IPS DF 6.9 (cell line): ENCODE results near the gene WDHD1.
"Not testable (repeated sequence)": the region's sequence is repeated elsewhere in the genome, so short reads cannot be mapped to it uniquely, and the experiment has no call there.

ENCODE experiments used
- DNase-seq: peaks from one replicate; pipeline ENCODE4 v3.0.0-alpha.2; 2013; ENCODE audit warnings: low read depth, low spot score
- H3K27ac ChIP-seq: one replicate; pipeline ENCODE4 v1.5.1; 2013; ENCODE audit warnings: low read length, control low read depth
- H3K27me3 ChIP-seq: 2 replicates; pipeline ENCODE4 v1.6.1; 2013; ENCODE audit warnings: mild to moderate bottlenecking, low read length; ENCODE audit not compliant: control insufficient read depth, insufficient read depth
- H3K36me3 ChIP-seq: 2 replicates; pipeline ENCODE4 v1.6.1; 2013; ENCODE audit warnings: low read length; ENCODE audit not compliant: control insufficient read depth, insufficient read depth
- H3K4me1 ChIP-seq: 2 replicates; pipeline ENCODE4 v1.6.1; 2013; ENCODE audit warnings: low read length; ENCODE audit not compliant: control insufficient read depth, insufficient read depth
- H3K4me3 ChIP-seq: 2 replicates; pipeline ENCODE4 v1.5.1; 2013; ENCODE audit warnings: mild to moderate bottlenecking, low read length
- H3K9me3 ChIP-seq: 2 replicates; pipeline ENCODE4 v1.6.1; 2013; ENCODE audit warnings: low read length, inconsistent platforms; ENCODE audit not compliant: control insufficient read depth, insufficient read depth
- WGBS: extraction: QIAGEN DNeasy Blood & Tissue Kit; methylation state at CpG from one replicate; pipeline ENCODE4 v1.1.7; 2013; ENCODE audit warnings: mixed read lengths, missing lambda C conversion rate; ENCODE audit not compliant: insufficient read length, insufficient coverage; 5-methylcytosine and 5-hydroxymethylcytosine counted together

The WDHD1 gene

GRCh38 chr14:54931598-54932340 is 95.1 kb downstream of the WDHD1 start:
- Histone ChIP-seq H3K4me1 (no peaks in the 10 kb centered on the region), H3K27ac (no peak overlapping the region), H3K36me3 (no peaks in the 10 kb centered on the region), H3K9me3 (no peaks in the 10 kb centered on the region), H3K4me3 (no peak overlapping the region), H3K27me3 (no peaks in the 10 kb centered on the region)
- DNase-seq, result no peak
- WGBS, result no CpG with 5 or more reads among the region's 3 CpGs

DNA sequence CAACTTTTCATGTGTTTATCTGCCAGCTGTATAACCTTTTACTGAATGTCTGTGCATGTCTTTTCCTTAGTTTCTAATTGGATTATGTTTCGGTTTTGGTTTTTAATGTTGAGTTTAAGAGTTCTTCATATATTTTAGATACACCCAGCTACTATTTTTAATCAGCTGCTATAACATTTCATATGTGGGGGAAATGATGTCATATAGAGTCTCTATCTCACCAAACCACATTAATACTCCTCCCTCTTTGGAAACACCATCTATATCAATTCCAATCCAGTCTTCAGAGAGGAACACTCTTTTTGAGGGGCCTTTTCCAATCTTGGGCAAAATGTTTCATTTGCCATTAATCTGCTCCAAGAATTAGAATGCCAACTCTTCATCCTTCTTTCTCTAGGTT is 95.8 kb downstream of the WDHD1 start:
- no CpG with 5 or more reads among the region's 1 CpG for WGBS
- Histone ChIP-seq H3K4me3 (no peak overlapping the region), H3K27me3 (no peaks in the 10 kb centered on the region), H3K4me1 (no peaks in the 10 kb centered on the region), H3K9me3 (no peaks in the 10 kb centered on the region), H3K36me3 (no peaks in the 10 kb centered on the region), H3K27ac (no peak overlapping the region)
- no peak for DNase-seq

- Histone ChIP-seq H3K4me3 (no peak overlapping the region), H3K4me1 (no peaks in the 10 kb centered on the region), H3K27me3 (no peaks in the 10 kb centered on the region), H3K36me3 (no peaks in the 10 kb centered on the region), H3K9me3 (no peaks in the 10 kb centered on the region), H3K27ac (no peak overlapping the region)
- DNase-seq, result no peak
These were observed 97.3 kb downstream of the WDHD1 start for GRCh38 chr14:54929556-54929955.

GRCh38 chr14:54928216-54928615 is 98.7 kb downstream of the WDHD1 start:
- Histone ChIP-seq H3K4me1 (no peaks in the 10 kb centered on the region), H3K27me3 (no peaks in the 10 kb centered on the region), H3K9me3 (no peaks in the 10 kb centered on the region), H3K27ac (no peak overlapping the region), H3K36me3 (no peaks in the 10 kb centered on the region), H3K4me3 (no peak overlapping the region)
- no peak for DNase-seq

DNA sequence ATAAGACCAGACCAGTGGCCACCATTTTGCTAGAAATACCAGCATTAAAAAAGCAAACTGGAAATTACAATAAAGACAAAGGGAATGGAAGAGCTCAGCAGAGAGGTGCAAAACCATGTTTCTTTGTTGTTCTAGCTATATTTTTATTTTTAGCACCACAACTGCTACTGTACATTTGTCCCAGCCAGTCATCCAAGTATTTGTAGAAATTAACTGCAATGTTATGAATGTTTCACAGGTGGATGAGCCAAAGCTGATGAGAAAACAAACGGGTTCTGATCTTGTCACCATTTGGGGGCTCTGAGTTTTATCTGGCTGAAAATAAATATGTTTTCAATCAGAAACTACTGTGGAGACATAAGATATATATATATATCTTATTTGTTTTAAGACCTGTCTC is 99.3 kb downstream of the WDHD1 start:
- no peaks in the 10 kb centered on the region for H3K9me3 ChIP-seq
- no peaks in the 10 kb centered on the region for H3K36me3 ChIP-seq
- no peaks in the 10 kb centered on the region for H3K27me3 ChIP-seq
- WGBS, result no CpG with 5 or more reads among the region's 1 CpG
- H3K4me3 ChIP-seq, result no peak overlapping the region
- no peak overlapping the region for H3K27ac ChIP-seq
- no peak for DNase-seq
- no peaks in the 10 kb centered on the region for H3K4me1 ChIP-seq

- not testable (repeated sequence) for DNase-seq, H3K4me3 ChIP-seq, H3K27ac ChIP-seq, H3K9me3 ChIP-seq, H3K27me3 ChIP-seq, H3K36me3 ChIP-seq, H3K4me1 ChIP-seq
- WGBS, result no CpG with 5 or more reads among the region's 5 CpGs
These were observed 100.3 kb downstream of the WDHD1 start for GRCh38 chr14:54926570-54926969.

DNA sequence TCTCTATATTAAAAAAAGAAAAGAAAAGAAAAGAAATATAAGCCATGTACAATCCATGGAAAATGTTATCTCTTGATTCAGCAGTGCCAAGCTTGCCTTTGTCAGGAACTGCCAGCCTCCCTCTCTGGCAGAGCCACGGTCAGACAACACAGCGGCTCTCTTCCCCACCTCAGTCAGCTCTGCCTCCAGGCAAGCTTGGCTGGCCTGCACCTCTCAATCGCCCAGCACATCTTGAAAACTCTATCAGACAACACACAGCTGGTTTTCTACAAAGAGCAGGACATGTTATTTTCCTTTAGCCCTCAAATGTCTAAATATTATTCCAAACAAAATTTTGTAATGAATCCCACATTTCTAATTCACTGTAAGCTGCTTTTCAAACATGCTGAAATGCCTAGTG is 104.3 kb downstream of the WDHD1 start:
- Histone ChIP-seq H3K27ac (no peak overlapping the region), H3K36me3 (no peaks in the 10 kb centered on the region), H3K4me1 (no peaks in the 10 kb centered on the region), H3K27me3 (no peaks in the 10 kb centered on the region), H3K9me3 (no peaks in the 10 kb centered on the region), H3K4me3 (no peak overlapping the region)
- no CpG with 5 or more reads among the region's 3 CpGs for WGBS
- no peak for DNase-seq

DNA sequence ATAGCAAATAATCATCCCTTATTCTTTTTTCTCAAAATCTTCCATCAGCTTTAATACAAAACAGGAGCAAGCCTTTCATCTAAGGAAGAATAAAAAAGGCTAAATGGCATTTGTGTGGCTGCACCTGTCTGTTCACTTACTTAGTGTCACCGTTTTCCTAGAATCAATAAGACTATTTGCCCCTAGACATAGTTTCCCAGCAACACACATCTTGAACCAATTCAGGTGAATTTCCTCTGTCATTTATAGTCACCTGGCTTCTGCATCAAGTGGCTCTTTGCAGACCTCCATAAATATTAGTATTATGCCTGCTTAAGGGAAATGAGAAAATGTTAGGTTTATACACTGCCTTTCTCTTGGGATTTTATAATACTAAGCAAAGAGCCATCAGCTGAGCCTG is 106.8 kb downstream of the WDHD1 start:
- H3K4me1 ChIP-seq, result no peaks in the 10 kb centered on the region
- no peaks in the 10 kb centered on the region for H3K9me3 ChIP-seq
- H3K27me3 ChIP-seq, result no peaks in the 10 kb centered on the region
- WGBS, result no CpG with 5 or more reads among the region's 1 CpG
- DNase-seq, result no peak
- H3K4me3 ChIP-seq, result no peak overlapping the region
- H3K36me3 ChIP-seq, result no peaks in the 10 kb centered on the region
- H3K27ac ChIP-seq, result no peak overlapping the region

DNA sequence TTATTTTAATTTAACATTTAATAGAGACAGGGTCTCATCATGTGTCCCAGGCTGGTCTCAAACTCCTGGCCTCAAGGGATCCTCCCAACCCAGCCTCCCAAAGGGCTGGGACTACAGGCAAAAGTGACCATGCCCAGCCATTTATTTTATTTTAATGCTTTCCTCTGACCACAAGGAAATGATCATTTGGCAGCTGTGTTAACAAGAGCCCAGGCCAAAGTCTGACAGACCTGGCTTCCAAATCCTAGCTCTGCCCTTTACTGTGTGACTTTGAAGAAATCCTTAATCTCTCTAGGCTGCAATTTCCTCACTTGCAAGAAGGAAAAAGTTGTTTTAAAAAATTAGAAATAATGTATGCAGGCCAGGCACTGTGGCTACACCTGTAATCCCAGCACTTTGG is 107.6 kb downstream of the WDHD1 start:
- no peaks in the 10 kb centered on the region for H3K27me3 ChIP-seq
- H3K27ac ChIP-seq, result no peak overlapping the region
- H3K36me3 ChIP-seq, result no peaks in the 10 kb centered on the region
- no peak overlapping the region for H3K4me3 ChIP-seq
- no peak for DNase-seq
- no peaks in the 10 kb centered on the region for H3K4me1 ChIP-seq
- no peaks in the 10 kb centered on the region for H3K9me3 ChIP-seq

- WGBS, result no CpG with 5 or more reads among the region's 5 CpGs
- Histone ChIP-seq H3K4me3 (no peak overlapping the region), H3K4me1 (no peaks in the 10 kb centered on the region), H3K27me3 (no peaks in the 10 kb centered on the region), H3K36me3 (no peaks in the 10 kb centered on the region), H3K9me3 (no peaks in the 10 kb centered on the region), H3K27ac (no peak overlapping the region)
- DNase-seq, result no peak
These were observed 108.5 kb downstream of the WDHD1 start for GRCh38 chr14:54918427-54918826.

DNA sequence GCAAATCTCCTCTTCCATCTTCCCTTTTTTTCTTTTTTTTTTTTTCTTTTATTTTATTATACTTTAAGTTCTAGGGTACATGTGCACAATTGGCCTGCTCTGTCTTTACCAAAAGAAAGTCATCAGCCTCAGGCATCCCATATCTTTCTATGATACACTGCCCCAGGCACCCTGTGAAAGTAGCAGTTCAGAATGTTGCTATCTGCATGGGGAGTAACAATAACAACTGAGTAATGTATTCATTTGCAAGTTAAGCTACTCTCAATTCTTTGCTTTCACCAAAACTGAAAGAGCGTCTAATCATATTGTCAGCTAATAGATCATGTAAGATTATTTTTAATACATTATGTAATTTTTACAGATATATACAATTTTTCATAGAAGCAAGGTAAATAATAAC is 110.8 kb downstream of the WDHD1 start:
- Histone ChIP-seq H3K27ac (no peak overlapping the region), H3K27me3 (no peaks in the 10 kb centered on the region), H3K4me3 (no peak overlapping the region), H3K9me3 (no peaks in the 10 kb centered on the region), H3K4me1 (no peaks in the 10 kb centered on the region), H3K36me3 (no peaks in the 10 kb centered on the region)
- no peak for DNase-seq
- WGBS, result no CpG with 5 or more reads among the region's 1 CpG
